Measurements from ENCODE around the gene TNK2.
"Not testable (repeated sequence)": the region's sequence is repeated elsewhere in the genome, so short reads cannot be mapped to it uniquely, and the experiment has no call there.

TNK2 gene

DNA sequence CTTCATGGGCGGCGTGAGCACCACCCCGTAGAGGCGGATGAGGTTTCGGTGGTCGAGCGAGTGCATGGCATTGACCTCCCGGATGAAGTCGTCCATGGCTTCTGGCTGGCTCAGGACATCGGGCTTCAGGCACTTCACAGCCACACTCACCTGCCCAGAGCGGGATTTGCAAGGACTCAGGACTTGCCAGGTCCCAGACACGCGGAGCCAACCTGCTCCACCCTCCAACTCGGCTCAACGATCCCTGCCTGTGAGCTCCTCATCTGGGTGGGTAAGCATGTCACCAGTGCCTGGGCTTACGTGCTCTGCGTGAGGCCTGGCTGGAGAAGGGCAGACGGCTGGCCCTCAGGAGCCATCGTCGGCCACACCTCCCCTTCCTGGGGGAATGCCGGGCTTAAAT is 25.2 kb downstream of the TNK2 start:
- no peak for DNase-seq

GRCh38 chr3:195882002-195882441 is 26.3 kb downstream of the TNK2 start:
- no peak for DNase-seq

GRCh38 chr3:195881276-195881988 is 26.9 kb downstream of the TNK2 start:
- DNase-seq: no peak

DNA sequence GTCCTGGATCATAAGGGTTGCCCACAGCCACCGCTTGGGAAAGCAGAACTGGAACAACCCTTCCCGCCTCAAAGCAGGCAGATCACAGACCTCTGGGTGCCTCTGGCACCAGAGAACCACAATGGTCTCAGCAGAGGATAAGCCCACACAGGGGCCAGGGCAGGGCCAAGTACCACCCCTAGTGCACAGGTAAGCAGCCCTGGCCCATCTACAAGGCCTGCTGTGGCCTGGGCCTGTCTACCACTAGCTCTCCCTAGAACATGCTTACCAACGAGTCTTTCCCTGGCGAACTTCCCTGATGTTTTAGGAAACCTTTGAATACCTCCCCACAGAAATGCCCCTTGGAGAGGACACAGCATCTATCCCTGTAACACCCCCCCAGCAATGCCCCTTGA is 28.3 kb downstream of the TNK2 start:
- no peak for DNase-seq

DNA sequence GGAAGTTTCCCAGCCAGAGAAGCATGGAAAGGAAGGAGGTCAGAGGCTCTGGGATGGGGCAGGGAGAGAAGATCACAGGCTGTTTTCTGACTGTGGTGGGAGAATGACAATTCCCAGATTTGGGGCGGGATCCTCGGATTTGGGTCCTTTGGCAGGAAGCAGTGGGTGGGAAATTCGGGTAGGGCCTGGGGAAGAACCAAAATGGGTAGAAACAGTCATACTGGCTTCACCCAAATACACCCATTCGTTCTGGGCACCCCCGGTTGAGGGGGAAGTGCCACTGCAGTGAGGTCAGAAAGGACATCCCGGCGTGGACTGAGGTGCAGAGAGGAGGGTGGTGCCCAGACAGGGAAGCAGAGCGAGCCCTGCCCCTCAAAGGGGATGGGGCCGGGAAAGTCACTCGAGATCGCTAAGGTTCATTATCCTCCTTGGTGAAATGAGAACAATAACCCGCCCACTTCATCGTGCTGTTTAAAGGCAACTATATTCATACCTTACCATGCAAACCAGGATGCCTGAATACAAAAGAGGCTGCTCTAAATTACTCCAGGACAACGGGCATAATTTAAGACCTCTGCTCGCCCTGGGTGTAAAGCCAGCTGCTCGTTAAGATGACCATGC is 28.8 kb downstream of the TNK2 start:
- no peak for DNase-seq

- DNase-seq: no peak
These were observed 29.7 kb downstream of the TNK2 start for GRCh38 chr3:195878424-195879274.

DNA sequence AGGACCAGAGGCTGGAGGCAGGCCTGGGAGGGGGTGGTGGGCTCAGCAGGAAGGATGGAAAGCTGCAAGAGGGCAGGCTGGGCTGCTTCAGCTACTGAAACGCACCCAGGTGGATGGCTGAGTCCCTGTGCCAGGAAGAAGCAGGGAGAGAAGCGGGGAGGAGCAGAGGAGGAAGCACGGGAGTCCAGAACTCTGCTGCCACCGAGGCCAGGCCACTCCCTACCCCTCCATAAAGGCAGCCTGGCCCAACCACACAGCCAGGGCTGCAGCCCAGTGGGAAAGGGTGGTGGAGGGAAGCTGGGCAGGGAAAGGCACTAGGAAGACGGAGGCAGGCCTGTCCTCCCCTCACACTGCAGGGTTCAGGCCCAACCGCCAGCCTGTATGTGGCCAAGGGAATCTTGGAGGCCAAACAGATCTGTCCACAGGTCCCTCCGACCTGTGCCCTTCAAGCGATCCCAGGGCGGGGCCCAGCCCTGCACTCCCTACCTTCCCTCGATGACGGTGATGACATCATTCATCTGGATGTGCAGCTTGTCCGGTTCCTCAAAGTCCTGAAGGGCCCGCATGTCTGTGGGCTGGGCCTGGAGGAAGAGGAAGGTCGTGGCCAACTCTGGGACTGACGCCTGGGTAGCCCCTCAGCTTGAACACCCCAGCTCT is 30.5 kb downstream of the TNK2 start:
- no peak for DNase-seq

GRCh38 chr3:195877136-195877715 is 31.1 kb downstream of the TNK2 start:
- DNase-seq: no peak

DNA sequence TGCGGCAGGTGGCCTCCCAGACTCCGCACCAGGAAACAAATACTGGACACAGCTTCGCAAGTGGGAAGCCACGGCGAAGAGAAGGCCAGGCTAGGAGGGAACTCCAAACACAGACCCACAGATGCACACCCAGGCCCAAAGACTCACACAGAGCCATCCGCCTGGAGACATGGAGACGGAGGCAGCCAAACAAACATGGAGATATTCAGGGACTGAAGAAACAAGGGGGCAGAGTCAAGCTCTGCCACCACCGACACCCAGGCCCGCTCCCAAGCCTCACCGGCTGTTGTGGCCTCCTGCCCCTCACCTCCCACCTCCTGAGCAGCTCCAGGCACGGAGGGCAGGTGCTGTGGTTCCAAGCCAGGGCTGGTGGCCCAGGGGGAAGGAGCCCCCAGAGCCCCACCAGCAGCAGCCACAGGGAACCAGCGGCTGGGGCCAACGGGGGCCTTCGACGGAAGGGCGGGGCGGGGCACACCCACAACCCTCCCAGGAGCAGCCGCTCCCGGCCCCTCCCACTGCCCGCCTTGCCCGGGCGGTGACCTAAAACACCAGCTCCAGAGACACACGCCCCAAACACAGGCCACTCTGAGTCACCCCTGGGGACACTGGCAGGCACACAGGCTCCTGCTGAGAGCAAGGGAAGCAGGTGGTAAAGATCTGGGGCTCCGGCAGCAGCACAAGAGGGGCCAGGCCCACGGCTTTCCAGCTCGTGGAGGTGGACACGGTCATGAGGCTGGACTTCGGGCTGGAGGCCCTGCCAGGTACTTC is 31.9 kb downstream of the TNK2 start:
- DNase-seq: no peak

DNA sequence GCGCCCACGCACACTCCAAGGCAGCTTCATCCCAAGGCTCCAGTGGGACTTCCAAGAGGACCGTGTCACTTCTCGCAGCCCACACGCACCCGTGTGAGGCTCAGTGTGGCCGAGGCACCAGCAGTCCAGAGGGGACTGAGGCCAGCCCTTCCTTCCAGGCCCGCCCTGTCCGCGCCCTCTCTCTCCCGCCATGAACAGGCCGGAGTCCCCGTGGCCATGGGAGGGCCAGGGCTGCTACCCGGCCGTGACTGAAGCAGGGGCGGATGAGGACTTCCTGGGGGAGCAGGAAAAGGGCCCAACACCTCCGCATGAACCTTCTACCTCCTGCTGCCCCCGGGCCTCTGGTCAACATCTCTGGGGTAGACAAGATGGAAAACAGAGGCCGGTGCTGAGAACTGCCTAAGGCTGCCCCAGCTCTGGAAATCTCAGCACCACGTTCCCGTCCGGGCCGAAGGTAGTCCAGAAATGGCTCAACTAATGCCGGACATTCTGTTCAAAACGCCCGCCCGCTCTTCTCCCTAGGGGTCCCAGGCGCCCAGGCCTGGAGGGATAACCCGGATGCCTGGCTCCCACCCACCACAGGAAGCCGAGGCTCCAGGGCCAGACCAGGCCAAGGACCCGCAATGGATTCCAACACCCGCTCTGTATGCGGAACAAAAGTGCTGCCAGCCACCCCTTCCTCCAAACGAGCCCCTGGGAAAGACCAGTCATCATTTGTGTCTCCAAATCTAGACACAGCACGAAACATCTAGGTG is 32.7 kb downstream of the TNK2 start:
- DNase-seq: no peak

- no peak for DNase-seq
These were observed 34.4 kb downstream of the TNK2 start for GRCh38 chr3:195873971-195874370.

DNA sequence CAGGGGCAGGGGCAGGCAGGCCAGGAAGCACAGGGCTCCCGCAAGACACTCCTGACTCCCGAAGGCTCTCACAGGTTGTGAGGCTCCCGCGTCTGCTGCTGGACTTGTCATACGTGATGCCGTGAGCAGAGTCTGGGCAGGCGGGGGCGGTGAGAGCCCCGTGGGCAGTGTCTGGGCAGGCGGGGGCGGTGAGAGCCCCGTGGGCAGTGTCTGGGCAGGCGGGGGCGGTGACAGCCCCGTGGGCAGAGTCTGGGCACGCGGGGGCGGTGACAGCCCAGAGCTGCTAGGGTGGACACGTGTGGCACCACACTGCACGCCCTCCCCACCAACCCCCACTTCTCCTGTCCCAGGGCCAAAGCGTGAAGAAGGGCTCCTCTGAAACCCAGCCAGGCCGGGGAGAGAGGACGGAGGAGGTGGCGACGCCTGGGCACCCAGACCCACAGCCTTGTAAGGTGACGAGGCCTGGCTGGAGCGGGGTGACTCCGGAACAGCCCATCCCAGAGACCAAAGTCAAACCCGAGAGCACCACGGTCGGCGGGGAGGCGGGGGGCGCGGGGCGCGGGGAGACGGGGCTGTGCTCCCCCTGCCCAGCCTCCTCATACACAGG is 35.0 kb downstream of the TNK2 start:
- no peak for DNase-seq

DNA sequence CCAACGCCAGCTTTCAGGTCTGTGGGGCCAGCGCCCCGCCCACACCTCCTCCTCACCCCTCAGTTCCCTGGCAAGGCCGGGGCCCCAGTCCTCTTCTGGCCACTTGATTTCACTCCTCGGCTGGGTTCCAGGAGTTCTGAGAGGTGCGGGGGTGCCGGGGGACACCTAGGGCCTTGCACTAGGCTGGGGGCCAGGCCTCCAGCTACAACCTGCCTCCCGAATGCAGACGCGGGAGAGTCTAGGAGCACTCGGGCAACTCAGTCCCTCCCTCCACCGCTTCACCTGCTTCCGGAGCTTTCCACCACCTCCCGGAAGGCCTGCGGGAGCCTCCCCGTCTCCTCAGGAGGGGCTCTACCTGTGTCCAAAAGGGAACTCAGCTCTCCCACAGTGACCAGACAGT is 35.6 kb downstream of the TNK2 start:
- DNase-seq: no peak

DNA sequence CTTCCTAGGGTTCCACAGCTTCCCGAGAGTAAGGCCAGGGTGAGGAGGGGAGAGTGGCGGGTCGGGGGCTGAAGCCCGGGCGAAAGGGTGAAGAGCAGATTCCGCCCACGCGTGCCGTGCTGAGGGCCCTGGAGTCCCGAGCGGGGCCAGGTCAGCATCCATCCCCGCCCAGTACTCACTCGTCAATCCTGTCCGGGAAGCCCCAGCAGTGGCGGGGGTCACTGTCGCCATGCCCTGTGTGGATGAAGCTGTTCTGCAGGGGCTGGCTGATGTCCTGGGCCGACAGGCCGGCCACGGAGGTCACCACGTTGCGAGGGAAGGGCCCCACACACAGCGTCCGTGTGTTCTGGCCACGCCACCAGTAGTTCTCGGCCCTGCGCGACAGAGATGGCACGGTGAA is 36.3 kb downstream of the TNK2 start:
- DNase-seq: no peak

- not testable (repeated sequence) for DNase-seq
These were observed 36.7 kb downstream of the TNK2 start for GRCh38 chr3:195871686-195872085.

GRCh38 chr3:195870937-195871336 is 37.4 kb downstream of the TNK2 start:
- DNase-seq: no peak

DNA sequence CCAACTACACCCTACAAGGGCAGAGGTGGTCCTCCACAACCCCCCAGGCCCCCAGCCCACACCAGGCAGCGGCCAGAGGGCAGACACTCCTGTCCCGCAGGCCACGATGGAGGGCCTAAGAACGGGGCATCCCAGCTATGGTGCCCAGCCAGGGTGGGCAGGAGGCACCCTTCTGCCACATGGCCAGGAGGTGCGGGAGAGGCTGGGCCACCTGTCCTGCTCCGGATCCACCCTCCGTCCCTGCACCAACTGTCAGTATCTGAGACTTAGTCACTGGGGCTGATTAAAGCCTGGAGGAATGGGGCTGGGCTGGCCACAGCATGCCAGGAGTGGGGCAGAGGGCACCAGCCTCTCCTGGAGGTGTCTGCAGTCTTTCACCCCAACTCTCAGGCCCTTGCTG is 37.9 kb downstream of the TNK2 start:
- DNase-seq: no peak

DNA sequence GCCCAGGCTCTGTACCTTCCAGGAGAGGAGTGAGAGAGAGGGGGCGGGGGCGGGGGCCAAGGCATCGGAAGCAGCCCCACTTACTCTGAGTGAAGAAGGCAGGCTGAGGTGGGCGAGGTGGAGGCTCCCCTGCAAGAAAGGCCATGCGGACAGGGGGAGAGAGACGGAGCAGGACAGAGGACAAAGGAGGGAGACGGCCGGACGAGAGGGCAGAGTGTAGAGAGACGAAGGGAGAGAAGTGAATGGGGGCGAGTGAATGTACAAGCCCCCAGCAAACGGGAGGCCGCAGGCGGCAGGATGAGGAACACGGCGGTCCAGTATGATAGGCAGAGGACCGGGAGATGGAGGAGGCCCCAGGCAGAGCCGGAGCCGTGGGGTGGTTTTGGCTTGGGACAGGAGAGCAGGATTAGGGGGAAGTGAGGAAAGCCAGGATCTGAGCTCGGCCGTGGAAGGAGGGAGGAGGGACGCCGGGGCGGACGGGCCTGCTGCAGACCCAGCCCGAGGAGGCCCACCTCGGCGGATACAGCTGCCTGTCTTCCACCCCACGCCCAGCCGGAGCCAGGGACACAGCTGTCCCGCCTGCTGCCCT is 38.8 kb downstream of the TNK2 start:
- no peak for DNase-seq

DNA sequence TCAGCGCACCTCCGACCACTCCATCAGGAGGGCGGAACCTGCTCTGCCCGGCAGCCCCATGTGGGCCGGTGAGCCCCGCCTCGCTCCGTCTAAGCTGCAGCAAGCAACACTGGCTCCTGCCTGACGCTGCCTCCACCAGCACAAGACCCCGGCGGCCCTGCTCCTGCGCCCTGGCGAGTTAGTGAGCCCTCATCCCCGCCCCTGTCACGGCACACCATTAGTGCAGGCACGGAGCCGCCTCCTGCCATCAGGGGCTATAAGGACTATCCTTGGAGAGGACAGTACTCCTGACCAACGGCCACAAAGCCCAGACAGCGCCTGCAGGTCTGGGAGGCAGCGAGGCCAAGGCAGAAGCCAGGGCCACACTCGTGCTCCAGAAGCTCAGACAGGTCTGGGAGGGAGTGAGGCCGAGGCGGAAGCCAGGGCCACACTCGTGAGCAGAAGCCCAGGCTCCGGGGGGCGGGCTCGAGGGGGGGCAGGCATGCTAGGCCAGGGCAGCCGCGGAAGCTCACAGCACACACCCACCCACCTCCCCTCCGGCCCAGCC is 39.4 kb downstream of the TNK2 start:
- no peak for DNase-seq

DNA sequence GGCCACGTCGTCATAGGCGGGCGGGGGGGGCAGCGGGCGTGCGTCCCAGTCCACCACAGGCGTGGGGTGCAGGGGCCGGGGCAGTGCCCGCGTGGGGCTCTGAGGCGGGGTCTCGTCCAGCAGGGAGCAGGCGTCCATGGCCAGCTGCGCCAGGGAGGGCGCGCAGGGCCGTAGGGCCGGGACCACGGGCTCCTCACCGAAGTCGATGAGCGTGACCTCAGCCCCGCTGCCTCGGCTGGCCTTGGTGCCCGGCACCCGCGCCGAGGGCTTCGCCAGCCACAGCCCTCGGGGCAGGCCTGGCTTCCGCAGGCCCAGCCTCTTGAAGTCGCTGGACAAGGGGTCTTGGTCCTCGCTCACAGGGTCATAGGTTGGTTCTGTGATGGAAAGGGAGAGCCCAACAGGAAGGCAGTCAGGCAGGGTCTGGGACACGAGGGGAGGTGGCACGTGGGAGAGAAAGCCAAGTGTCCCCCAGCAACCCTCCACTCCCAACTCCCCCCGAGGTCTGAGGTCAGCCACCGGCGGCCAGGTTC is 40.0 kb downstream of the TNK2 start:
- DNase-seq: no peak

All from NCI-H1105 (cell line).